ENCODE measurements around the gene HASPIN. TPM values are rescaled to one million over a fixed set of nuclear protein-coding genes. Genes with fewer than 3 reads are reported as not detected.

Gene HASPIN
- total and polyA plus RNA-seq, 8 donors: 1.9 to 4.5 (median 2.6) TPM

DNA sequence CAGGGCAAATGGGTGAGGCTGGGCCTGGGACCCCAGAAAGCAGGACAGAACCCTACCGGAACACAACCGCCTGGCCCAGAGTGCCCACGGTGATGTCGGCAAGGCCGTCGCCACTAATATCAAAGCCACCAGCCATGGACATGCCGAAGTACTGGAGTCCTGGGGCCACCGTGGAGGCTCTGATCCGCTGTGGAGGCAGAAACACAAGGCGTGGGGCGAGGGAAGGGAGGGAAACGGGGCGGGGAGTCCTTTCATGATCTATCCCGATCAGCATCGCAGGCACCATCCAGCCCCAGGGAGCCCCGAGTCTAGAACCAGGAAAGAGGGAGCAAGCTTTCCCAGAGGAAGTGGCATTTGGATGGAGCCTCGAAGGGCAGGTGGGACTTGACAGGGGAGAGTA is 26.6 kb downstream of the HASPIN start:
- Histone ChIP-seq H3K4me1 (peaks cover 0 to 6% of the 10 kb centered on the region in 2 donors), H3K27ac (no peak overlapping the region), H3K4me3 (no peak overlapping the region), H3K27me3 (peaks cover 0 to 19% of the 10 kb centered on the region in 2 donors), H3K36me3 (no peaks in the 10 kb centered on the region), H3K9me3 (no peaks in the 10 kb centered on the region)
- DNase-seq (no peak), ATAC-seq (no peak)
- intact Hi-C loops (cut with DNase I): no loop called here
- TF ChIP-seq, protein P1, sequence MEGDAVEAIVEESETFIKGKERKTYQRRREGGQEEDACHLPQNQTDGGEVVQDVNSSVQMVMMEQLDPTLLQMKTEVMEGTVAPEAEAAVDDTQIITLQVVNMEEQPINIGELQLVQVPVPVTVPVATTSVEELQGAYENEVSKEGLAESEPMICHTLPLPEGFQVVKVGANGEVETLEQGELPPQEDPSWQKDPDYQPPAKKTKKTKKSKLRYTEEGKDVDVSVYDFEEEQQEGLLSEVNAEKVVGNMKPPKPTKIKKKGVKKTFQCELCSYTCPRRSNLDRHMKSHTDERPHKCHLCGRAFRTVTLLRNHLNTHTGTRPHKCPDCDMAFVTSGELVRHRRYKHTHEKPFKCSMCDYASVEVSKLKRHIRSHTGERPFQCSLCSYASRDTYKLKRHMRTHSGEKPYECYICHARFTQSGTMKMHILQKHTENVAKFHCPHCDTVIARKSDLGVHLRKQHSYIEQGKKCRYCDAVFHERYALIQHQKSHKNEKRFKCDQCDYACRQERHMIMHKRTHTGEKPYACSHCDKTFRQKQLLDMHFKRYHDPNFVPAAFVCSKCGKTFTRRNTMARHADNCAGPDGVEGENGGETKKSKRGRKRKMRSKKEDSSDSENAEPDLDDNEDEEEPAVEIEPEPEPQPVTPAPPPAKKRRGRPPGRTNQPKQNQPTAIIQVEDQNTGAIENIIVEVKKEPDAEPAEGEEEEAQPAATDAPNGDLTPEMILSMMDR (IDR thresholded peaks at IDR 0.05): no peak

DNA sequence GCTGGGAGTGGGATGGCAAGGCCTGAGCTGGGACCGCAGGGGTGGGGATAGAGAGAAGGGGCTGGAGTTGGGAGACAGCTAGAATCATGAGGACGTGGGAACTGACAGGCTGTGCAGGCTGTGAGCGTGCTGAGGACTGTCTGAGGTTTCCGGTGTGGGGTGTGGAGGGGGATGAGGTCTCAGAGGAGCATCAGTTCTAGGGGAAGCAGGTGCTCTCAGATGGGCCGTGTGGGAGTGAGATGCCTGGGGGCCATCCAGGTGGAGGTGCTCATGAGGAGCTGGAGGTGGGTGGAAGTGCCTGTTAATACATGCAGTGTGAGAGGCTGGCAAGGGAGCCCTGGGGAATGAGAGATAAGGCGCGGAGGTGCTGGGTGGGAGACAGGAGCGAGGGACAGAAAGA is 27.2 kb downstream of the HASPIN start:
- Histone ChIP-seq H3K27ac (no peak overlapping the region), H3K4me1 (peaks cover 0 to 12% of the 10 kb centered on the region in 2 donors), H3K36me3 (no peaks in the 10 kb centered on the region), H3K4me3 (no peak overlapping the region), H3K9me3 (no peaks in the 10 kb centered on the region), H3K27me3 (peaks cover 0 to 22% of the 10 kb centered on the region in 2 donors)
- TF ChIP-seq, protein P1 (IDR thresholded peaks at IDR 0.05): no peak
- intact Hi-C loops (cut with DNase I): no loop called here
- ATAC-seq (no peak), DNase-seq (no peak)

DNA sequence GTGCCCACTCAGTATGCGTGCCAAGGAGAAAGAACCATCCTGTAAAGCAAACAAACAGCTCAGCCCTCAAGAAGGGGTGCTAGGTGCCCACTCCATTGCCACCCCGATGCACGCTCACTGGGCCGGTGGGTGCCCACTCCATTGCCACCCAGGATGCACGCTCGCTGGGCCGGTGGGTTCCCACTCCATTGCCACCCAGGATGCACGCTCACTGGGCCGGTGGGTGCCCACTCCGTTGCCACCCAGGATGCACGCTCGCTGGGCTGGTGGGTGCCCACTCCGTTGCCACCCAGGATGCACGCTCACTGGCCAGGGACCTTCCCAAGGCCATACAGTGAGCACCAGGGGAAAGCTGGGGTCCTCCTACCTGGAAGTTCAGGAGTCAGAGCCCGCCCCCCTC is 28.1 kb downstream of the HASPIN start:
- Histone ChIP-seq H3K9me3 (no peaks in the 10 kb centered on the region), H3K4me3 (no peak overlapping the region), H3K27me3 (peaks cover 0 to 22% of the 10 kb centered on the region in 2 donors), H3K36me3 (no peaks in the 10 kb centered on the region), H3K27ac (no peak overlapping the region), H3K4me1 (peaks cover 0 to 12% of the 10 kb centered on the region in 2 donors)
- DNase-seq (no peak), ATAC-seq (no peak)
- intact Hi-C loops (cut with DNase I): no loop called here
- TF ChIP-seq, protein P1 (IDR thresholded peaks at IDR 0.05): no peak

DNA sequence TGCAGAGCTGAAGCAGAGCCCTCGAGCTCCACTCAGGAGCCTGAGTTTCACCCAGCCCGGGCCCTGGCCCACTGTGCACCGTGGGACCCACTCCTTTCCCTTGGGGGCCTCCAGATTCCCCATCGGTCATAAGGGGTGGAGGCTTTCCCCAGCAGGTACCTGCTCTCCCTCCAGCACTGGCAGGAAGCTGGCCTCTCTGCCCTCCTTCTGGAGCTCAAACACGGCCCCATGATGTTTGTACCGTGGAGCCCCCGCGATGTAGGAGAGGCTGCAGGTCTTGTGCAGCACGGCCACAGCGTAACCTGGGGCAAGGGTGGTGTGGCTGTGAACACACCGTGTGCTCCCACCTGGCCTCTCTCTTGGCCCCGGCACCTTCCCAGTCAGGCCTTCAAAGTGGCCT is 29.9 kb downstream of the HASPIN start:
- no peak for ATAC-seq
- no peak overlapping the region for H3K27ac ChIP-seq
- DNase-seq: no peak
- TF ChIP-seq, protein P1 (IDR thresholded peaks at IDR 0.05): no peak
- no peaks in the 10 kb centered on the region for H3K36me3 ChIP-seq
- H3K4me1 ChIP-seq: peaks cover 0 to 12% of the 10 kb centered on the region in 2 donors
- intact Hi-C loops (cut with DNase I): no loop called here
- peaks cover 0 to 22% of the 10 kb centered on the region in 2 donors for H3K27me3 ChIP-seq
- H3K9me3 ChIP-seq: no peaks in the 10 kb centered on the region
- no peak overlapping the region for H3K4me3 ChIP-seq

DNA sequence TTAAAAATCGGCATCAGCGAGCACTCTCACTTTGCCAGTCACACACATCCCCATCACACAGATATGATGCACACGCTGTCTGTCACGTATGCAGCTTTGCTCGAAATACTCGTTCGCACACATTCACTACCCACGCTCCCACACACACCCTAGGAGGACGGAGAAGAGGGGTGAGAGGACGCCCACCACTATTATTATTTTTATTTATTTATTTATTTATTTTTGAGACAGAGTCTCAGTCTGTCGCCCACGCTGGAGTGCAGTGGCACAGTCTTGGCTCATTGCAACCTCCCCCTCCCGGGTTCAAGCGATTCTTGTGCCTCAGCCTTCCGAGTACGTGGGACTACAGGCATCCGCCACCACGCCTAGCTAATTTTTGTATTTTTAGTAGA is 30.4 kb downstream of the HASPIN start:
- H3K4me3 ChIP-seq: no peak overlapping the region

More for the DNA sequence above, 30.4 kb downstream of the HASPIN start:
- ATAC-seq (no peak), DNase-seq (no peak)
- Histone ChIP-seq H3K4me1 (peaks cover 0 to 12% of the 10 kb centered on the region in 2 donors), H3K9me3 (no peaks in the 10 kb centered on the region), H3K27ac (no peak overlapping the region), H3K36me3 (no peaks in the 10 kb centered on the region), H3K27me3 (peaks cover 0 to 22% of the 10 kb centered on the region in 2 donors)
- TF ChIP-seq, protein P1 (IDR thresholded peaks at IDR 0.05): no peak
- intact Hi-C loops (cut with DNase I): no loop called here
